KBM-7 (cell line): ENCODE data around the gene ZNF440.
A peak's percentile ranks its signal among the peaks of the same experiment; 100 is the strongest.
"Not testable (repeated sequence)": the region's sequence is repeated elsewhere in the genome, so short reads cannot be mapped to it uniquely, and the experiment has no call there.

Experiments used
- DNase-seq: peaks from one replicate; pipeline ENCODE4 v3.0.0-alpha.2; 2015
- in situ Hi-C: fragments of 300-500 bp; cut with MboI; formaldehyde crosslinking; loops from 2 replicates; pipeline ENCODE4 v1.14.3; 2020; ENCODE audit warnings: low sequenced_read_pairs, low pct_unique_long_range_greater_than_20kb, mixed read lengths

ZNF440 gene

DNA sequence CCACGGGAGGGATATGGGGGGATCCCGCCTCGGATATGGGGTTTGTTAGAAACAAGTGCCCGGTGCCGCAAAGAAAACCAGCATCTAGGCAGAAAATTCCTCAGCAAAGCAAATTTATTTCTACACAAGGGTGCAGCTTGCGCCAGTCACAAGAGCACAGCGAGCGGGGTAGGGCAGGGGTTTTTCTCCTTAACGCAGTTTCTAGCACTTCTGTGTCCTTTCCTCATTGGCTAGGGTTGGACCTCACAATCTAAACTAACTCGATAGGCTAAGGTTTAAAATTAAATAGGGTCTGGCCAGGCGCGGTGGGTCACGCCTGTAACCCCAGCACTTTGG lies 595 bp downstream of the ZNF440 start:
- in situ Hi-C loops, result no loop called here
- peak; percentile 18 for DNase-seq

DNA sequence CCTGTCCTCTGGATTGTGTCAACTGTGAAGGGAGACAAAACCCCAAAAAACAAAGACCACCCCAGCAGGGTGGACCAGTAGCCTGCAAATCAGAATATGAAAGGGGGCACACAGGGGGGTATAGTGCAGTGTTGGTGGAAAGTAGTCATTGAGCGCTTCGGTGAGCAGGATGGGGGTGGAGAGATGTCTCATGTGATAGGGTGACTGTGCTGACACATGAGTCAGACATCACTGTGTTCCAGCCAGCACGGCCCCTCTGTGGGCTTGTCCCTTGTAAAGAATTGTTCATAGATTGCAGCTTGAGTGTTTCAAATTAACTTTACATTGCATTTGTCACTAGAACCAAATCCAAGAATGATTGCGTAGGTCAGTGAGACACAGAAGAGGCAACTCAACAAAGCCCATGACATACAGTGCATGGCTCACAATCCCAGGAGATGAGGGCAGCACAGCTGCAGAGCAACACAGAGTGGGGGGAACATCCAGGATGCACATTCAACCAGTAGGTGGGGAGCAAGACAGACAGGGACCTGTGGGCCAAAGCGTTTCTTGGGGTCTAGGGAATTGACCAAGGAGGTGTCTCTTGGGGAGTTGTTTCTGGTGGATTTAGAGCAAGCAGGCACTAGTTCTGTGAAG lies 7.5 kb downstream of the ZNF440 start:
- in situ Hi-C loops, result no loop called here

DNA sequence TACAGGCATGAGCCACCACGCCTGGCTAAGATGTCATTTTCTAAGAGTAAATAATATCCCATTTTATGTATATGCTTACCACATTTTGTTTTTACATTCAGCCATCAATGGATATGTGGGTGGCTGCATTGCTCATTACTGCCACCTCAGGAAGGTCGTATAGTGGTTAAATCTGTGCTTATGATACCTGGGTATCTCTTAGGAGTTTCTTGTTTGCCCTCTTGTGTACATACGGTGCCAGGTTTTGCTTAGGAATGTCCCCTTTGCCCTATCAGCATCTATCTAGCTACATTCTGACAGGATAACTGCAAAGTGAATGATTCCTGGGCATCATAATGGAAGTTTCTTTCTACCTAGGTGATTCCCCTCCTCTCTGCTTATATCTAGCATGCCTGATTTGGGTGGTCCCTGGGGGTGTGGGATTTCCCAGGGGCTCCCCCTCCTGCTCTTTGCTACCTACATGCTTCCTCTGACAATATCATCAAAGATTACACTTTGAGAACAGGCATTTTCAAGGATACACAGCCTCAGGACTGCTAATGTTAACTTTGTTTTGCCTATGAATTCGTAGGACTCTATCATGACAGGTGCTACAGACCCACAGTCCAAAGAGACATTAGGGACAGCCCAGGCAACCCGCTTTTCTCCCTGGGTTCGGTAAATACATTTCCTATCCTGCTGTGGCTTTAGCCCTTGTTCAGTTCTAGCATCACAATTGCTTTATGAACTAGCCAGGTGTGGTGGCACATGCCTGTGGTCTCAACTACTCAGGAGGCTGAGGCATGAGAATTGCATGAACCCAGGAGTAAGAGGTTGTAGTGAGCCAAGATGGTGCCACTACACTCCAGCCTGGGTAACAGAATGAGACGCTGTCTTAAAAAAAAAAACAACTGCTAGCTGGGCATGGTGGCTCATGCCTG lies 15.1 kb downstream of the ZNF440 start:
- DNase-seq, in situ Hi-C loops: not testable (repeated sequence)

More for the DNA sequence above, 7.5 kb downstream of the ZNF440 start:
- no peak for DNase-seq

DNA sequence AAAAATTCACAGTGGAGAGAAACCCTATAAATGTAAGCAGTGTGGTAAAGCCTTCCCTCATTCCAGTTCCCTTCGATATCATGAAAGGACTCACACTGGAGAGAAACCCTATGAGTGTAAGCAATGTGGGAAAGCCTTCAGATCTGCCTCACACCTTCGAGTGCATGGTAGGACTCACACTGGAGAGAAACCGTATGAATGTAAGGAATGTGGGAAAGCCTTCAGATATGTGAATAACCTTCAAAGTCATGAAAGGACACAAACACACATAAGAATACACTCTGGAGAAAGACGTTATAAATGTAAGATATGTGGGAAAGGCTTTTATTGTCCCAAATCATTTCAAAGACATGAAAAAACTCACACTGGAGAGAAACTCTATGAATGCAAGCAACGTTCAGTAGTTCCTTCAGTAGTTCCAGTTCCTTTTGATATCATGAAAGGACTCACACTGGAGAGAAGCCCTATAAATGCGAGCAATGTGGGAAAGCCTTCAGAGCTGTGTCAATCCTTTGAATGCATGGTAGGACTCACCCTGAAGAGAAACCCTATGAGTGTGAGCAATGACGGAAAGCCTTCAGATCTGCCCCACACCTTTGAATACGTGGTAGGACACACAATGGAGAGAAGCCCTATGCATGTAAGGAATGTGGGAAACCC lies 18.3 kb downstream of the ZNF440 start:
- DNase-seq, result no peak

DNA sequence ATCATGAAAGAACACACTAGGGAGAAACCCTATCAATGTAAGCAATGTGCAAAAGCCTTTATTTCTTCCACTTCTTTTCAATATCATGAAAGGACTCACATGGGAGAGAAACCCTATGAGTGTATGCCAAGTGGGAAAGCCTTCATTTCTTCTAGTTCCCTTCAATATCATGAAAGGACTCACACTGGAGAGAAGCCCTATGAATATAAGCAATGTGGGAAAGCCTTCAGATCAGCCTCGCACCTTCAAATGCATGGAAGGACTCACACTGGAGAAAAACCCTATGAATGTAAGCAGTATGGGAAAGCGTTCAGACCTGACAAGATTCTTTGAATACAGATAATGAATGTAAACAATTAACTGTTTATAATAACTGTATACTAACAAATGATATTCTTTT lies 19.5 kb downstream of the ZNF440 start:
- DNase-seq, result no peak
- in situ Hi-C loops, result no loop called here

More for the DNA sequence above, 18.3 kb downstream of the ZNF440 start:
- in situ Hi-C loops, result no loop called here

DNA sequence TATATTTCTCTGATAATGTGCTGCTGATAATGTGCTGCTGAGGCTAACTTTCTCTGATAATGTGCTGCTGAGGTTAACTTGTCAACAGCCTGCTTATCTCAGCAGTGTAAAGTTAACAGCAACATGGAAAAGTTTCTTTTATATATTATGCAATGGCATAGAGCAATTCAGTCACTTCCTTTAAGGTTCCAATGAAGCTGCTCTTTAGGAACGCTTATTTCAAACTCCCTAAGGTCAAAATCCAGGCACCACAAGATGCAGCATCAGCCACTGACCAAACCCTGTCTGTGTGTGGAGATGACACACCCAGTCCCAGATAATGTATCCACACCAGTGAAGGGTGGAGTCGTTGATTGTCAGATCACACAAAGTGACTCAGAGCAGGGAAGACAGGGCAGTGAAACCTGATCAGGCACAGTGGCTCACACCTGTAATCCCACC lies 21.6 kb downstream of the ZNF440 start:
- in situ Hi-C loops, DNase-seq: not testable (repeated sequence)

DNA sequence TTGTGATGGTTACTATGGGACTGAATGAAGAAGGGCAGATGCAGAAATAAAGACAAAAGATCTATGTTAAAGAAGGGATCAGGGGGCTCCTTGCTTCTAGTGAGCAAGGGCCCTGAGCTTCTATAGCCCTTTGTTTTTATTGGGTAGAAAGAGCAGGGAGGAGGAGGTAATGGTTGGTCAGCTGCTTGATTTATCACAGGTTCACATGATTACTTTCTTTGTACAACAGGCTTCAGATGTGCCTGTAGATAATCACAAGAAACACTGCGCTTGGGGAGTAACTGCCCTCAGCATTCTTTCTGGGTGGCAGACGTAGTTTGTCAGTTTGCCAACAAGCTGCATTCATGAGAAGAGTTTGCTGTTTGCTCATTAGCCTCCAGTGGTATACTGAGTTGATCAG lies 29.6 kb downstream of the ZNF440 start:
- DNase-seq, result no peak
- in situ Hi-C loops, result no loop called here

DNA sequence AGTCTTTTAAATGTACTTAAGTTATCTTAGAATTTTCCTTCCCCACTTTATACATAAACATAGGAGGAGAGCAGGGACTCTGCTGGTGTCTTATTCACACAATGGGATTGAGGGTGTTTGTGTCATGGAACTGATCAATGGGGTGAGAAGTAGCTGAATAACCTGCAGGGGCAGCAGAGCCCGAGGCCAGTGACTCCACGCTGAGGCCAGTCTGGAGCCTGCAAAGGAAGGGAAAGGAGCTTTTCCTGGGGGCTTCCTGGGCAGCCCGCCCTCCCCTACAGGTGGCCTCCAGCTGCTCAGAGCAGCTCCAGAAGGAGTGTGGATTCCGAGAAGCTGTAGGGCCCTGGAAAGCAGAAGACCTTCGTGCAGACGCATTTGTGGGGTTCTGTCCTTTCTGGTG lies 33.5 kb downstream of the ZNF440 start:
- DNase-seq, in situ Hi-C loops: not testable (repeated sequence)

DNA sequence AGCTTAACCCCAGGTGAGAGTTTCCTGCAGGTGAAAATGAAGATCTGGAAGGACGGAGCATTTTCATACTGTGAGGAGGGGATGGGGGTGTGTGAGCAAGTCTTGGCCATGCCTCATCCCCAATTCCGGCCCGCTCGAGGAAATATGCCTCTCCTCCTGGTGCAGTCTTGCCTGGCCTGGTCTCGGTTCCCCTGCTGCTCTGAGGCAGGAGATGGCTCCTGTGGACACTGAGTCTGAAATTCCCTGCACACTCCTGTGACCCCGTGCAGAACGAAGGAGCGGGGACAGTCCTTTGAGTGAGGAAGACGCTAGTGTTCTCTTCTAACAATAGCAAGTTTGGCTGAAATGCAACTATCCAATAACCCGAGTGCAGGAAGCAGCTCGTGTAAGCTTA lies 34.1 kb downstream of the ZNF440 start:
- DNase-seq, result no peak
- in situ Hi-C loops, result no loop called here

DNA sequence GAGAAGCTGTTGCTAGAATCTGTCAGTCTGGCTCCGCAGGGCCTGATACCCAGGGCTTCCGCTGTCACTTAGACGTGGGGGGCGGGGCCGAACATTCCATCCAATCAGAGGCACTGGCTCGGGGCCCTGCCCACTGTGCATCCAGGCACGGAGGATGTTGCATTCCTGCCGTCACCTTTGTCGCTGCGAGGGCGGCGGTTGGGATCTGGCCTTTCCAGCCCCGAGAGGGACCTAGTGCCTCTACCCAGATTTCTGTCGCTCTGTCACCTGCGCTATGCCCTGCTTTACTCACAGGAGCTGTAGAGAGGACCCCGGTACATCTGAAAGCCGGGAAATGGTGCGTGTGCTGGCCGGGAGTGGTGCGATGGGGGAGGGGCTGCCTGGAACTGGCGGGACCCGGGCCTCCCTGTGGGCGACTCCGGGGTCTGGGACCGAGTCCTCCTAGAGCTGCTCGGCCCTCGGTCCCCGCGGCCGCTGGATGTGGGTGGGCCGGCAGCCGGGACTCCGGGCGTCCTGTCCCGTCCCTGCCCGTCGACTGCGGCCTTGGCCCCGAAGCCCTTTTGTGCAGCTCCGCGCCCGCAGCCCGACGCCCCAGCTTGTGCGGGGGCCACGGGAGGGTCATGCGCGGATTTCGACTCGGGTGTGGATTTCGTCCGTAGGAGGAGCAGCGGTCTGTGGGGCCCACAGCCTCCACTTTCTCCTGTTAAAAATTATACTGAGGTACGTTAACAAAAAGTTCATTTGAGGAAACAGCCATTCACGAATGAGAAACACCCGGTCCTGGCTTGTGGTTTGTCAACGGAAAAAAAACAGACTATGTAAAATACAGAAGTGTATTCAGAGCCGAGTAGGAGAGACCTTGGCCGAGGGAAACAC lies 34.8 kb downstream of the ZNF440 start, which contains the start of gene ZNF439:
Gene ZNF439 (plus strand): TSS at position 133 of the 876 bp plus-strand sequence. CDS start 142 bp downstream, at position 275.
- DNase-seq, result no peak
- in situ Hi-C loops, result no loop called here

DNA sequence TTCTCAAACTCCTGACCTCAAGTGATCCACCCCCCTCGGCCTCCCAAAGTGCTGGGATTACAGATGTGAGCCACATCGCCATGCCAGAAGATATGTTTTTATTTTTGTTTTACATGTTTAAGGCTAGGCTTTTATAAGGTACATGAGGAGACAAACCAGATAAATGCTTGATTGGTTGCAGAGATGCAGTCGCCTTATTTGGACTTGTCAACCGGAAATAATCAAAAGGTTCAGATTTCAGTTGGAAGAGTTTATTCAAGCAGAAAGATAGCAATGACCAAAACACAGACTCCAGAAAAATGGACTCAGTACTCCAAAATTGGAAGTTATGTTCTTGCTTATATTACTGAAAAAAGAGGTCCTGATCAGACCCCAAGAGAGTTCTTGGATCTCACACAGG lies 36.2 kb downstream of the ZNF440 start:
- DNase-seq, in situ Hi-C loops: not testable (repeated sequence)

DNA sequence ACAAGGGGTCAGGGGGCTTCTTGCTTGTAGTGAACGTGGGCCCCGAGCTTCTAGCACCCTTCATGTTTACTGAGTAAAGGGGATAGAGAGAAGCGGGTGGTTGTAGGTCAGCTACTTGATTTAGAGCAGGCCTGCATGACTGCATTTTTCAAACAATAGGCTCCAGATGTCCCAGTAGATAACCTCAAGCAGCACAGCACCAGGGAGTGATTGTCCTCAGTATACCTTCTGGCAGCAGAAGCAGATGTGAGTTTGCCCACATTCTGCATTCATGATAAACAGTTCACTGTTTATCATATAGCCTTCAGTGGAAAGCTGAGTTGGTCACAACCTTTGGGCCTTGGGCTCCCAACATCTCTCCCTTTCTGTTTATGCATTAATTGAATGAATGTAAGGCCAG lies 39.3 kb downstream of the ZNF440 start:
- in situ Hi-C loops, result no loop called here
- DNase-seq, result no peak

DNA sequence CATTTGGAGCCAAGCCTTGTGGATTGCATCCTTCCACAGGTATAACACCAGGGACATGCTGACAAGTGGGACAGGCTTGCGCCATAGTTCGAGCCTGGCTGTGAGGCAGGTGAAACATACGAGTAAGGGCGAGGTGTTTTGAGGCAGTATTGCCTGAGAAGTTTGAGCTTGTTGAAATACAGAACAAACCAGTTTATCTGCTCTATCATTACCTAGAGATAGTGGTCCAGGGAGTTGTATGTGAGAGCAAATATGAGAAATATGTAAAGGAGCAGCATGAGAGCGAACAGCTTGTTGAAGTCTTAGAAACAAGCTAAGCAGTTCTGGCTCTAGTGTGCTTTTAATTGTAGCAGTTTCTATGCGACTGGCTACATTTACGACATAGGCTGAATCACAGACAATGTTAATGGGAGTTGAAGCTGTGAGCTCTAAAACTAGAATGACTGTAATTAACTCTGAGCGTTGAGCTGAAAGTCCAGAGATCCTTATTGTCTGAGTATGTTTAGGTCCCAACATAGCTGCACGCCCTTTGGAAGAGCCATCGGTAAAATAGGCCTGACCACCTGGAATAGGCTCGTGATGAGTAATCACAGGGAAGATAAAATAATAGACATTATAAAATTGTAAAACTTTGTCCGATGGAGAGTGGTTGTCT lies 42.6 kb downstream of the ZNF440 start:
- in situ Hi-C loops, result no loop called here
- no peak for DNase-seq

DNA sequence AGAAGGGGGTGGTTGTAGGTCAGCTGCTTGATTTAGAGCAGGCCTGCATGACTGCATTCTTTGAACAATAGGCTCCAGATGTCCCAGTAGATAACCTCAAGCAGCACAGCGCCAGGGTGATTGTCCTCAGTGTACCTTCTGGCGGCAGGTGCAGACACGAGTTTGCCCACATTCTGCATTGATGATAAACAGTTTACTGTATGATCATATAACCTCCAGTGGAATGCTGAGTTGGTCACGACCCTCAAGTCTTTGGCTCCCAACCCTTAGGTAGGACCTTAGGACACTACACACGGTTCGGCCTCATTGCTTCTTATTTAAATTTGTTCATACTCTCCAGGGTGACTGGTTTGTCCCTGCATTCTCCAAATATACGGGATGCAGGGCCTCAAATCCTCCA lies 46.6 kb downstream of the ZNF440 start:
- no peak for DNase-seq
- in situ Hi-C loops, result no loop called here

DNA sequence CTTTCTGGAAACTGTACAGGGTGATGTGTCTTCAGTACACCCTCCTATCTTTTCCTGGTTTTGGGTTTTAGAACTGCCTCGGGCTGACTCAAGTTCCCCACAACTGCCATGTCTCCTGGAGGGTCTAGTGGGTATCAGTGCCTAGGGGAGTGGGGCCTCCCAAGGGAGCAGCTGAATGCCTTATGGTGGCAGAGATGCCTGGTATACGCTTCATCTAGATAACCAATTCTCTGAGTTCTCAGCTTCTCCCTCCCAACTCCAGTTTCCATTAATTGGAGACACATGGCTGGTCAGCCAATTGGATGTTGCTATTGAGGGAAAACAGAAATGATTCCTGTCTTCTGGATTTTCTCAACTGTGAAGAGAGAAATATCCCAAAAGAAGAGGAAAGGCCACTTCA lies 47.2 kb downstream of the ZNF440 start:
- in situ Hi-C loops, result no loop called here
- DNase-seq, result no peak

DNA sequence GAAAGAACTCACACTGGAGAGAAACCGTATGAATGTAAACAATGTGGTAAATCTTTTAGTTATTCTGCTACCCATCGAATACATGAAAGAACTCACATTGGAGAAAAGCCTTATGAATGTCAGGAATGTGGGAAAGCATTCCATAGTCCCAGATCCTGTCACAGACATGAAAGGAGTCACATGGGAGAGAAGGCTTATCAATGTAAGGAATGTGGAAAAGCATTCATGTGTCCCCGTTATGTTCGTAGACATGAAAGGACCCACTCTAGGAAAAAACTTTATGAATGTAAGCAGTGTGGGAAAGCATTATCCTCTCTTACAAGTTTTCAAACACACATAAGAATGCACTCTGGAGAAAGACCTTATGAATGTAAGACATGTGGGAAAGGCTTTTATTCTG lies 53.7 kb downstream of the ZNF440 start:
- in situ Hi-C loops, DNase-seq: not testable (repeated sequence)

DNA sequence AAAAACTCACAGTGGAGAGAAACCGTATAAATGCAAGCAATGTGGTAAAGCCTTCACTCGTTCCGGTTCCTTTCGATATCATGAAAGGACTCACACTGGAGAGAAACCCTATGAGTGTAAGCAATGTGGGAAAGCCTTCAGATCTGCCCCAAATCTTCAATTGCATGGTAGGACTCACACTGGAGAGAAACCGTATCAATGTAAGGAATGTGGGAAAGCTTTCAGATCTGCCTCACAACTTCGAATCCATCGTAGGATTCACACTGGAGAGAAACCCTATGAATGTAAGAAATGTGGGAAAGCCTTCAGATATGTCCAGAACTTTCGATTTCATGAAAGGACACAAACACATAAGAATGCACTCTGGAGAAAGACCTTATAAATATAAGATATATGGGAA lies 54.1 kb downstream of the ZNF440 start:
- no peak for DNase-seq
- in situ Hi-C loops, result no loop called here

DNA sequence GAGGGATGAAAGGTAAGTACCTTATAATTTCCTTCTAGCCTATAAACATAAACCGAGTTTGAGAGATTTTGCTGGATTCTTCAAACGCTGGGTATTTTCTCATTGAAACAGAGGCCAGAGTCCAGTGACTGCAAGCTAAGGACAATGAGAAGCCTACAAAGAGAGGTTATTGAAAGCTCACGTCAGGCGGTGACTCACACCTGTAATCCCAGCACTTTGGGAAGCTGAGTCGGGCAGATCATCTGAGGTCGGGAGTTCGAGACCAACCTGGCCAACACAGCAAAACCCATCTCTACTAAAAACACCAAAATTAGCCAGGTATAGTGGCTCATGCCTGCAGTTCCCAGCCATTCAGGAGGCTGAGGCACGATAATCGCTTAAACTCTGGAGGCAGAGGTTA lies 58.6 kb downstream of the ZNF440 start:
- in situ Hi-C loops, result no loop called here

DNA sequence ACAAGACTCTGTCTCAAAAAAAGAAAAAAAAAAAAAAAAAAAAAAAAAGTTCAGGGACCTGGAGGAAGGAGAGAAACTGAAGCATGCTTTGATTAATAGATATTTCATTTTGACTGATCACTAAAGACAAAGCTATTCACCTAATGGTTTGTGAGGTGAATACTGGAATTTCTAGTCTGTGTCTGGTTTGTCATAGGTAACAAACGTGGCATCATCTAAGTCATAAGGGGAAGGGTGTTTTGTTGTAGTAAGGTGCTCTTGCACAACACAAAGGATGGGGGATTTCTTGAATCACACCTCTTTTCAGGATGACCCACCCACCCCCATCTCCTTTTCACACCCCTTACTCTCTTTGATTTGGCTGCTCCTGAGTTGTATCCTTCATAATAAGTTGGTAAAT lies 59.7 kb downstream of the ZNF440 start:
- DNase-seq, result no peak
- in situ Hi-C loops, result no loop called here

More for the DNA sequence above, 58.6 kb downstream of the ZNF440 start:
- DNase-seq, result no peak
